ENCODE results near the gene RPP25L. TPM values are rescaled to one million over a fixed set of nuclear protein-coding genes. Genes with fewer than 3 reads are reported as not detected.

The RPP25L gene
- total and polyA plus RNA-seq, 9 of the 15 experiments (the other 6 are each of a cell fraction or from before 2014, with no cell fraction given), result 16.3 to 43.7 (median 29.0) TPM

GRCh38 chr9:34651876-34652601 is 40.1 kb upstream of the RPP25L start, which contains the start of gene IL11RA (continued):
- no peak for TF ChIP-seq MGA (IDR thresholded peaks at IDR 0.05)
- no peak for TF ChIP-seq NR2F6 (CRISPR knock-in tag; IDR thresholded peaks at IDR 0.05)
- TF ChIP-seq DDX20 (tag; IDR thresholded peaks at IDR 0.05; ENCODE audit: low read depth), result no peak
- no peak for TF ChIP-seq BDP1 (IDR thresholded peaks at IDR 0.05; ENCODE audit: insufficient read depth, insufficient read length)
- TF ChIP-seq ZNF586 (CRISPR knock-in tag; conservative IDR thresholded peaks at IDR 0.05), result no peak
- TF ChIP-seq PREB (CRISPR knock-in tag; IDR thresholded peaks at IDR 0.05), result no peak
- TF ChIP-seq ATF6 (CRISPR knock-in tag; IDR thresholded peaks at IDR 0.05), result no peak
- no peak for TF ChIP-seq FUS (optimal IDR thresholded peaks at IDR 0.05; ENCODE audit: low read depth, low read length)

All from K562 (cell line).